ENCODE data around the gene PRELID3B.

- TF ChIP-seq CTCF (conservative IDR thresholded peaks at IDR 0.05) (no peak), EZH2 (IDR thresholded peaks at IDR 0.05; ENCODE audit: low read depth) (no peak)
Observed at GRCh38 chr20:59075934-59076508, 33.4 kb upstream of the PRELID3B start.

Data from PC-9 (cell line).